Esophagus squamous epithelium (tissue), 5 donors: ENCODE results near the gene TMEM267. TPM values are rescaled to one million over a fixed set of nuclear protein-coding genes. Genes with fewer than 3 reads are reported as not detected.

Source experiments
- DNase-seq: peaks from one replicate; lab custom pipeline; 2025; lab: John Stamatoyannopoulos, UW
- H3K27ac ChIP-seq, 4 donors: fragments of 200-600 bp; sonication (generic); one replicate each; pipeline ENCODE4 v1.5.1; 2016 to 2019; ENCODE audit warnings: mild to moderate bottlenecking in 1 of 4
- H3K27me3 ChIP-seq, 4 donors: fragments of 200-600 bp; sonication (generic); 1 replicate in 3 of 4; 2 replicates in 1 of 4; pipeline versions ENCODE4 v1.5.1 to v1.6.0; 2017 to 2021; ENCODE audit warnings: antibody characterized with exemption in 1 of 4
- H3K36me3 ChIP-seq, 3 donors: fragments of 200-600 bp; sonication (generic); one replicate each; pipeline ENCODE4 v1.5.1; 2016 to 2019
- H3K4me1 ChIP-seq, 3 donors: fragments of 200-600 bp; sonication (generic); one replicate each; pipeline ENCODE4 v1.5.1; 2017 to 2019
- H3K4me3 ChIP-seq, 4 donors: fragments of 200-600 bp; sonication (generic); 1 replicate in 3 of 4; 2 replicates in 1 of 4; pipeline ENCODE4 v1.5.1; 2016 to 2019; ENCODE audit warnings: mild to moderate bottlenecking in 2 of 4, moderate library complexity in 1 of 4
- H3K9me3 ChIP-seq, 3 donors: fragments of 200-600 bp; sonication (generic); one replicate each; pipeline ENCODE4 v1.5.1; 2016 to 2019
- POLR2A ChIP-seq, 4 donors: fragments of 450-650 bp; IDR thresholded peaks; one replicate each; pipeline ENCODE4 v1.6.1; 2017; ENCODE audit warnings: antibody characterized with exemption in 4 of 4, mild to moderate bottlenecking in 4 of 4, moderate library complexity in 3 of 4
- WGBS, 2 donors: methylation state at CpG; one replicate each; pipeline ENCODE4 v1.1.5; 2018; 5-methylcytosine and 5-hydroxymethylcytosine counted together
- intact Hi-C: fragments of 100-400 bp; cut with DNase I; formaldehyde crosslinking; loops from one replicate; pipeline ENCODE4 v1.15.0; 2022
- total RNA-seq, 4 donors: library from RNA; depleted of rRNA; stranded (reverse); fragments of >200 nt; gene quantifications; one replicate each; pipeline ENCODE4 v1.1.0, GENCODE V29; 2016
- TF ChIP-seq, protein P1 (sequence below), 6 experiments: fragments of 450-650 bp in 4 of 6; fragments of 200-600 bp in 2 of 6; sonication (generic) in 2 of 6; IDR thresholded peaks; one replicate each; pipeline ENCODE4 v1.5.1; 2016 to 2019; ENCODE audit warnings: antibody characterized with exemption in 6 of 6, mild to moderate bottlenecking in 4 of 6, moderate library complexity in 4 of 6
- donor health status: DM: yes; HTN: yes; CAD: no.

TMEM267 gene
- total RNA-seq, 4 donors from 2014 or later = 3.5 to 11.7 (median 7.2) TPM

DNA sequence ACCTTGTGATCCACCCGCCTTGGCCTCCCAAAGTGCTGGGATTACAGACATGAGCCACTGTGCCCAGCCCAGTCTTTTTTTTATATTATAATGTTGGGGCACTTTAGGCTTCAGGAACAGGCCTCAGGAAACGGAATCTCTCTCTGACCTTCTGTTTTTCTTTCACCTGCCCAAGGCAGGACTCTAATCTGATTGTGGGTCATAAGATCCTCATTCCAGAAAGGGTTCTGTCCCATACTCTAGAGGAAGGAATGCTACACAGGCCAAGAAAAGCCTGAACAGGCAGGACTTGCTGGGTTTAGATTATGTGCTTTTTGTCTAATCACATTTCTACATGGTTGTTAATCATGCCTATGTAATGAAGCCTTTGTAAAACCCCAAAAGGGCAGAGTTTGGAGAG lies 69.7 kb downstream of the TMEM267 start:
- intact Hi-C loops = no loop called here
- no peak for DNase-seq
- 92% methylated on average over 2 of the region's 2 CpGs for WGBS, 2 donors
- Histone ChIP-seq H3K27me3 (no peaks in the 10 kb centered on the region), H3K36me3 (no peaks in the 10 kb centered on the region), H3K4me3 (no peak overlapping the region), H3K4me1 (no peaks in the 10 kb centered on the region), H3K27ac (no peak overlapping the region), H3K9me3 (no peaks in the 10 kb centered on the region)
- no peak for TF ChIP-seq POLR2A (IDR thresholded peaks at IDR 0.05)
- TF ChIP-seq, protein P1, sequence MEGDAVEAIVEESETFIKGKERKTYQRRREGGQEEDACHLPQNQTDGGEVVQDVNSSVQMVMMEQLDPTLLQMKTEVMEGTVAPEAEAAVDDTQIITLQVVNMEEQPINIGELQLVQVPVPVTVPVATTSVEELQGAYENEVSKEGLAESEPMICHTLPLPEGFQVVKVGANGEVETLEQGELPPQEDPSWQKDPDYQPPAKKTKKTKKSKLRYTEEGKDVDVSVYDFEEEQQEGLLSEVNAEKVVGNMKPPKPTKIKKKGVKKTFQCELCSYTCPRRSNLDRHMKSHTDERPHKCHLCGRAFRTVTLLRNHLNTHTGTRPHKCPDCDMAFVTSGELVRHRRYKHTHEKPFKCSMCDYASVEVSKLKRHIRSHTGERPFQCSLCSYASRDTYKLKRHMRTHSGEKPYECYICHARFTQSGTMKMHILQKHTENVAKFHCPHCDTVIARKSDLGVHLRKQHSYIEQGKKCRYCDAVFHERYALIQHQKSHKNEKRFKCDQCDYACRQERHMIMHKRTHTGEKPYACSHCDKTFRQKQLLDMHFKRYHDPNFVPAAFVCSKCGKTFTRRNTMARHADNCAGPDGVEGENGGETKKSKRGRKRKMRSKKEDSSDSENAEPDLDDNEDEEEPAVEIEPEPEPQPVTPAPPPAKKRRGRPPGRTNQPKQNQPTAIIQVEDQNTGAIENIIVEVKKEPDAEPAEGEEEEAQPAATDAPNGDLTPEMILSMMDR (IDR thresholded peaks at IDR 0.05) = no peak

DNA sequence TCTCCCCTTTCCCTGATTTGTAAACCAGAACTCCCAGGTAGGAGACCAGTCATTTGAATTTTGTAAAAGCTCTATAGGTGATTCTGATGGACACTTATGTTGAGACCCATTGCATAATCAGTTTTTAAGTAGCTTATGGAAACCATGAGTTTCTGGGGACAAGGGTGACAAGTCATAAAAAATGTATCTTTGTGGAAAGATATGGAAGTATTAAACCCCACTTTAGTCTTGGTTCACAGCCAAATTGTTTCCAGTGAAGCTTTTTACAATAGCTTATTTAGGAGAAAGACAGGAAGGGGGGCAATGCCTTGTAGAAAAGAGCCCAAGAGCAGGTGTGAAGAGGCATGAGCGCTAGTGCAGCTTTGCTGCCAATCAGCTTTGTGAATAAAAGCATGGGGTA lies 71.0 kb downstream of the TMEM267 start:
- H3K27me3 ChIP-seq = no peaks in the 10 kb centered on the region
- no peaks in the 10 kb centered on the region for H3K9me3 ChIP-seq
- TF ChIP-seq, protein P1 (IDR thresholded peaks at IDR 0.05) = no peak
- TF ChIP-seq POLR2A (IDR thresholded peaks at IDR 0.05) = no peak
- no peaks in the 10 kb centered on the region for H3K36me3 ChIP-seq
- no peak overlapping the region for H3K4me3 ChIP-seq
- 100% methylated on average over 1 of the region's 1 CpG for WGBS, 2 donors
- no peak for DNase-seq
- no peaks in the 10 kb centered on the region for H3K4me1 ChIP-seq
- no peak overlapping the region for H3K27ac ChIP-seq
- intact Hi-C loops = no loop called here

DNA sequence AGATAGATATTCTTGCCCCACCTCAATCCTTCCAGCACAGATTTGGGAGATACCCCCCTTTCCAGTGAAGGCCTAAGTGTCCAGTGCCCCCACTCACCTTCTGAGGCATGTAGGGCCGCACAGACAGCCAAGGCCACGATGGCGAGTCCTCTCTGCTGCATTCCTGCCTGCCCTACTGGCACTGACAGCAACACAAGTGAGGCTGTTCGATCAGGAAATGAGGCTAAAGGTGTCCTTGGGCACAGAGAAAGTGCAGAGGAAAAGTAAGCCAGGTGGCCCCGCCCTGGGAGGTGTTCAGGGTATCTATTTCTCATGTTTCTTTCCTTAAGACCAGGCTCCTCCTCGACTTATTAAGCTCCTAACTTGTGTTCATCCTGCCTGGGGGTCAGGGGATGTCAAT lies 71.5 kb downstream of the TMEM267 start, which contains the start of gene CCL28:
Gene CCL28, minus strand, starts transcription at position 236 of the 400 bp plus-strand sequence. Its CDS starts 75 bp downstream, at position 161.
- WGBS, 2 donors = 60 to 78% methylated on average over 6 of the region's 6 CpGs
- H3K4me3 ChIP-seq = no peak within 1 kb of the TSS
- no peak for DNase-seq
- H3K9me3 ChIP-seq = no peaks in the 10 kb centered on the region
- no peak within 1 kb of the TSS for H3K27ac ChIP-seq
- no peaks in the 10 kb centered on the region for H3K36me3 ChIP-seq
- TF ChIP-seq, protein P1 (IDR thresholded peaks at IDR 0.05) = no peak
- TF ChIP-seq POLR2A (IDR thresholded peaks at IDR 0.05) = no peak
- intact Hi-C loops = no loop called here
- no peaks in the 10 kb centered on the region for H3K27me3 ChIP-seq
- no peaks in the 10 kb centered on the region for H3K4me1 ChIP-seq

DNA sequence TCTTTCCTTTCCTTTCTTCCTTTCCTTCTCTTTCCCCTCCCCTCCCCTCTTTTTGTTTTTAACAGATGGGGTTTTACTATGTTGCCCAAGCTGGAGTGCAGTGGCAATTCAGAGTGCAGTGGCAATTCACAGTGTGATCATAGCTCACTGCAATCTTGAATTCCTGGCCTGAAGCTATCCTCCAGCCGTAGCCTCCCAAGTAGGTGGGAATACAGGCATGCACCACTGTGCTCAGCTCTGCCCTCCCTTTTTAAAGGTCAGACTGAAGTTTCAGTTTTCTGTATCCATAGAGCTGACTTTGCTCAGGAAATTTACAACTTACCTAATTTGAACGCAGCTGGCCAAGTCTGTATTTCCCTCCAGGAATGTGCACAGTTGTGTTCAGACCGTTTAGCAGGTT lies 72.2 kb downstream of the TMEM267 start:
- Histone ChIP-seq H3K4me1 (no peaks in the 10 kb centered on the region), H3K27ac (no peak overlapping the region), H3K4me3 (no peak overlapping the region), H3K9me3 (no peaks in the 10 kb centered on the region), H3K36me3 (no peaks in the 10 kb centered on the region), H3K27me3 (no peaks in the 10 kb centered on the region)
- TF ChIP-seq, protein P1 (IDR thresholded peaks at IDR 0.05) = no peak
- no peak for TF ChIP-seq POLR2A (IDR thresholded peaks at IDR 0.05)
- 50 to 55% methylated on average over 3 of the region's 3 CpGs for WGBS, 2 donors
- no peak for DNase-seq
- intact Hi-C loops = no loop called here

DNA sequence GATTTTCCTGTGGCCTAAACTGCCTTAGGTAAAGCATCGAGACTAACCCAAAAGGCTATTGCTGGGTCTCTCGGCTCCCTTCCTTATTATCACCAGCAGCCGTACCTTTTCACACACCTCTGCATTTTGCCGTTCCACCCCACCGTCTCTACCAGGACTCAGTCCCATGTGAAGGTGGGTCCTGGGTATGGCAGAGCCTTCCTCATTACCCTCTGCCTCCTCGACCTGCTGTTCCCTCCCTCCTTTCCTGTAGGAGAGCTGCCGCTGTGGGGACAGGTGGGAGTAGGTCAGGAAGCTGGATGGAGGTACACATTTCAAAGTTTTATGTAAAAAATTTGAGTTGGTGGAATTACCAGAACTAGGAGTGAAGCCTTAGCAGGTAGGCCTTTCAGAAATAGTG lies 73.3 kb downstream of the TMEM267 start:
- WGBS, 2 donors = 82 to 84% methylated on average over 5 to 7 of the region's 7 CpGs
- H3K27me3 ChIP-seq = no peaks in the 10 kb centered on the region
- no peaks in the 10 kb centered on the region for H3K9me3 ChIP-seq
- H3K4me3 ChIP-seq = no peak overlapping the region
- no peaks in the 10 kb centered on the region for H3K36me3 ChIP-seq
- no peaks in the 10 kb centered on the region for H3K4me1 ChIP-seq
- TF ChIP-seq, protein P1 (IDR thresholded peaks at IDR 0.05) = no peak
- TF ChIP-seq POLR2A (IDR thresholded peaks at IDR 0.05) = no peak
- no peak overlapping the region for H3K27ac ChIP-seq
- intact Hi-C loops = no loop called here
- no peak for DNase-seq
